Chondrocyte (in vitro differentiated cells): ENCODE measurements around the gene TLE5. TPM values are rescaled to one million over a fixed set of nuclear protein-coding genes. Genes with fewer than 3 reads are reported as not detected.

Source experiments
- DNase-seq: peaks from one replicate; pipeline ENCODE4 v3.0.0; 2021; ENCODE audit warnings: mixed read lengths, low spot score
- H3K27ac Mint-ChIP-seq: one replicate; pipeline ENCODE4 v1.8.0; 2021; ENCODE audit warnings: mild to moderate bottlenecking, moderate library complexity, mixed read lengths; ENCODE audit not compliant: unreplicated experiment
- H3K27me3 Mint-ChIP-seq: 2 replicates; pipeline ENCODE4 v1.8.0; 2021; ENCODE audit warnings: low read depth, mixed read lengths
- H3K36me3 Mint-ChIP-seq: 2 replicates; pipeline ENCODE4 v1.8.0; 2021; ENCODE audit warnings: low read depth, mixed read lengths
- H3K4me1 Mint-ChIP-seq: 2 replicates; pipeline ENCODE4 v1.8.0; 2021; ENCODE audit warnings: low read depth, mild to moderate bottlenecking, mixed read lengths
- H3K4me3 Mint-ChIP-seq: one replicate; pipeline ENCODE4 v1.8.0; 2021; ENCODE audit warnings: mild to moderate bottlenecking, moderate library complexity, mixed read lengths; ENCODE audit not compliant: unreplicated experiment
- H3K9me3 Mint-ChIP-seq: 2 replicates; pipeline ENCODE4 v1.8.0; 2021; ENCODE audit warnings: low read depth, mixed read lengths
- total RNA-seq: library from RNA; stranded (reverse); gene quantifications from 3 replicates; pipeline ENCODE4 v1.2.1, GENCODE V29; 2021
- TF ChIP-seq, protein P1 (sequence below): fragments of 200-600 bp; sonication (generic); IDR thresholded peaks from 2 replicates; pipeline ENCODE4 v1.5.0; 2021; ENCODE audit warnings: antibody characterized with exemption, mild to moderate bottlenecking, moderate library complexity

Gene TLE5
- total RNA-seq, 1 donor from 2014 or later: 303 TPM

DNA sequence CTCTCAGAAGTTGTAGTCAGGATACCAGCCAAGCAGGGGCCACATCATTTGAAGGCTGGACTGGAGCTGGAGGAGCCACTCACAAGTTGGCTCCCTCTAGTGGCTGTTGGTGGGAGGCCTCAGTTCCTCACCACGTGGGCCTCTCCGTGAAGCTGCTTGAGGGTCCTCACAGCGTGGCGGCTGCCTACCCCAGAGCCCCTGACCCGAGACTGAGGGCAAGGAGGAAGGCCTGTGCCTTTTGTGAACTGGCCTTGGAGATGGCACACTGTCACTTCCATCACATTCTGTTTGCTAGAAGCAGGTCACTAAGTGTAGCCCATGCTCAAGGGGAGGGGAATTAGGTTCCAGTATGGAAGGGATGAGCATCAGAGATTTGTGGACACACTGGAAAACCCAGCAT lies 46.5 kb upstream of the TLE5 start:
- Mint-ChIP-seq H3K27ac (peak overlapping the region; percentile 73), H3K4me1 (peaks cover 21% of the 10 kb centered on the region), H3K27me3 (no peaks in the 10 kb centered on the region), H3K9me3 (no peaks in the 10 kb centered on the region), H3K36me3 (no peaks in the 10 kb centered on the region), H3K4me3 (no peak overlapping the region)
- peak; percentile 92 for DNase-seq
- TF ChIP-seq, protein P1, sequence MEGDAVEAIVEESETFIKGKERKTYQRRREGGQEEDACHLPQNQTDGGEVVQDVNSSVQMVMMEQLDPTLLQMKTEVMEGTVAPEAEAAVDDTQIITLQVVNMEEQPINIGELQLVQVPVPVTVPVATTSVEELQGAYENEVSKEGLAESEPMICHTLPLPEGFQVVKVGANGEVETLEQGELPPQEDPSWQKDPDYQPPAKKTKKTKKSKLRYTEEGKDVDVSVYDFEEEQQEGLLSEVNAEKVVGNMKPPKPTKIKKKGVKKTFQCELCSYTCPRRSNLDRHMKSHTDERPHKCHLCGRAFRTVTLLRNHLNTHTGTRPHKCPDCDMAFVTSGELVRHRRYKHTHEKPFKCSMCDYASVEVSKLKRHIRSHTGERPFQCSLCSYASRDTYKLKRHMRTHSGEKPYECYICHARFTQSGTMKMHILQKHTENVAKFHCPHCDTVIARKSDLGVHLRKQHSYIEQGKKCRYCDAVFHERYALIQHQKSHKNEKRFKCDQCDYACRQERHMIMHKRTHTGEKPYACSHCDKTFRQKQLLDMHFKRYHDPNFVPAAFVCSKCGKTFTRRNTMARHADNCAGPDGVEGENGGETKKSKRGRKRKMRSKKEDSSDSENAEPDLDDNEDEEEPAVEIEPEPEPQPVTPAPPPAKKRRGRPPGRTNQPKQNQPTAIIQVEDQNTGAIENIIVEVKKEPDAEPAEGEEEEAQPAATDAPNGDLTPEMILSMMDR: peak; percentile 87

DNA sequence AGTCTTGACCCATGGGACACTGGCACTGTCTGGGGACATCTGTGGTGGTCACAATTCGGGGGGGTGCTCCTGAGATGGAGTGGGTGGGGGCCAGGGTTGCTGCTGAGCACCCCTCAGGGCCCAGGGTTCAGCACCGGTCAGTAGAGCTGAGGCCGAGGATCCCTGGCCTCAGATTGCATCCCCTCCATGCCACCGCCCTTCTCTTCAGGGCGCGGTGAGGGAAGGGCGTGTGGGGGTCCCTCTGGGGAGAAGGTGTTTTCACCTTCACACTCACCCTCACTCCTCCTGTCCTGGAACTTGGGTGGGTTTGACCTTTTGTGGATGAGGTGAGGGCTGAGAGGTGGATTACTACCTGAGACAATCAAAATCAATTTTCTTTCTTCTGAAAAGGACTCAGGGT lies 45.4 kb upstream of the TLE5 start:
- TF ChIP-seq, protein P1: no peak
- no peak for DNase-seq
- Mint-ChIP-seq H3K27me3 (no peaks in the 10 kb centered on the region), H3K36me3 (no peaks in the 10 kb centered on the region), H3K4me3 (no peak overlapping the region), H3K4me1 (peaks cover 21% of the 10 kb centered on the region), H3K9me3 (no peaks in the 10 kb centered on the region), H3K27ac (no peak overlapping the region)

DNA sequence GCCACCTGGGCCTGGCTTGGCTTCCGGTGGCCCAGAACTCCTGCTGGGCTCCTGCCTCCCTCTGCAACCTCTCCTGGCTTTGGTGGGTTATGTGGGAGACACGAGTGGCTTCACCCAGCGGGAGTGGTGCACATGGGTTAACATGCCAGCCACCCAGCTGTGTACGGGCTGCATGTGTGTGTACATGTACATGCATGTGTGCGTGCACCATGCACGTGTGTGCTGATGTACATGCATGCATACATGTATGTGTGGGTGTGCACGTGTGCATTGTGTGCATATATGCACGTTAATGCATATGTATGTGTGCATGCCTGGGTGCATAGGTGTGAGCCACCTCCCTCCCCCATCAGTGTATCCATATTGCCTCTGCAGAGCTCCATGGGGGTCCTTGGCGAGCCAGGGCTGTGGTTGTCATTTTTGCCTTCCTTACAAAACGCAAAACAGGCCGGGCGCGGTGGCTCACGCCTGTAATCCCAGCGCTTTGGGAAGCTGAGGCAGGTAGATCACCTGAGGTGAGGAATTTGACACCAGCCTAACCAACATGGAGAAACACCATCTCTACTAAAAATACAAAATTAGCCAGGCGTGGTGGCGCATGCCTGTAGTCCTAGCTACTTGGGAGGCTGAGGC lies 44.3 kb upstream of the TLE5 start:
- Mint-ChIP-seq H3K4me3 (no peak overlapping the region), H3K27me3 (no peaks in the 10 kb centered on the region), H3K36me3 (no peaks in the 10 kb centered on the region), H3K9me3 (no peaks in the 10 kb centered on the region), H3K4me1 (peaks cover 21% of the 10 kb centered on the region), H3K27ac (no peak overlapping the region)
- TF ChIP-seq, protein P1: no peak
- DNase-seq: no peak

DNA sequence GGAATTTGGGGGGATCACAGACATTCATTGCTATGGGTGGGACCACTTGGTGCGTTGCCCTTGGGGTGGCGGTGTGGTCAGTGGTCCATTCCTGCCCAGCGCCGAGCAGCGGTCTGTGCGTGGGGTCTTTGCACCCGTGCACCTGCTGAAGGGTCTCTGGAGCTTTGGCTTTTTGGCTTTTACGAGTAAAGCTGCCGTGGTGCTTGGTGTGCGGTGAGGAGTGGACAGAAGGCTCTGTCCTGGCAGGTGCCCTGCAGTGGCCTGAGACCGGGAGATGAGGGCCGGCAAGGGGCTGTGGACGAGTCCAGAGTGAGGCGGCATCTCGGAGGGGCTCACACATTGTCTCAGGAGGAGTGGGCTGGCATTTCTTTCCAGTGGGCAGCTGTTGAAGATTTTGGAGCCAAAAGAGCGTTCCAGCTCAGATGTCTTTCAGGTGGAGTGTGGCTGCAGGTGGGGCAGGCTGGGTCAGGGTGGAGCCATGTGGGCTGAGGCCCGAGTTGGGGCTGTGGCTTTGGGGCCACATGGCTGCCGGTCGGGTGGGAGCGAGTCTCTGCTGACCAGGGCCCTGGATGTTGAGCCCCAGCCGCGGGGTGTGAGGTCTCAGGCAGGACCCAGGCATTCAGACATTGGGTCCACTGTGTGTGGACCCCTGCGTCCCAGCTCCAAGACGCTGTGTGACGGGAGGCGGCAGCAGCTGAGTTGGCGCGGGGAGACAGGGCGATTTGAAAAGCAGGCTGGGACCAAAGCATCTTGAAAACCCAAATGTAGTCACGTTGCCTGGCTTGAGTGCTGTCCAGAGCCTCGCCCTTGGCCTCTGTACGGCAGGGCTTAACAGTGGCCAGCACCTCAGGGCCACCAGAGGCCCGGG lies 43.6 kb upstream of the TLE5 start:
- peaks cover 21% of the 10 kb centered on the region for H3K4me1 Mint-ChIP-seq
- no peaks in the 10 kb centered on the region for H3K9me3 Mint-ChIP-seq
- no peak for DNase-seq
- H3K4me3 Mint-ChIP-seq: no peak overlapping the region
- TF ChIP-seq, protein P1: no peak
- no peaks in the 10 kb centered on the region for H3K36me3 Mint-ChIP-seq
- H3K27ac Mint-ChIP-seq: no peak overlapping the region
- no peaks in the 10 kb centered on the region for H3K27me3 Mint-ChIP-seq

DNA sequence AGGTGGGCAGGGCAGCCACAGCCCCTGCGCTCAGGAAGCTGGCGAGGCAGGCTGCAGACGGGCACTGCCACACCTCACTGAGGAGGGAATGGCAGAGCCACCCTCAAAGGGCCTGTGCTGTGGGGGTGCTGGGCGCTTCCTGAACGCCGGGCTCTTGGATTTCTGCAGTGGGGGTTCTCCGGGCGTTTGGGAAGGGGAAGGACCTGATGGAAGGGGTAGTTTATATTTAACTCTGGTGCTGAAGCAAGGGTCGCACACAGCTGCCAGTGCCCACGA lies 42.4 kb upstream of the TLE5 start:
- H3K9me3 Mint-ChIP-seq: no peaks in the 10 kb centered on the region
- H3K4me3 Mint-ChIP-seq: no peak overlapping the region
- peaks cover 27% of the 10 kb centered on the region for H3K4me1 Mint-ChIP-seq
- no peak overlapping the region for H3K27ac Mint-ChIP-seq
- no peaks in the 10 kb centered on the region for H3K27me3 Mint-ChIP-seq
- no peak for DNase-seq
- TF ChIP-seq, protein P1: no peak
- H3K36me3 Mint-ChIP-seq: no peaks in the 10 kb centered on the region
